Measurements from ENCODE around the gene TARS1.
A peak's percentile ranks its signal among the peaks of the same experiment; 100 is the strongest.

Gene TARS1

GRCh38 chr5:33410221-33410620 lies 30.5 kb upstream of the TARS1 start:
- no peak overlapping the region for H3K27ac ChIP-seq
- no peak for TF ChIP-seq CTCF (conservative IDR thresholded peaks at IDR 0.05)

GRCh38 chr5:33411498-33411897 lies 29.3 kb upstream of the TARS1 start:
- no peak overlapping the region for H3K27ac ChIP-seq
- TF ChIP-seq CTCF (conservative IDR thresholded peaks at IDR 0.05) = no peak

- H3K27ac ChIP-seq = no peak overlapping the region
- TF ChIP-seq CTCF (conservative IDR thresholded peaks at IDR 0.05) = no peak
Measured at GRCh38 chr5:33415811-33416354, 24.9 kb upstream of the TARS1 start.

- H3K27ac ChIP-seq = no peak overlapping the region
- no peak for TF ChIP-seq CTCF (conservative IDR thresholded peaks at IDR 0.05)
Measured at GRCh38 chr5:33417632-33418031, 23.1 kb upstream of the TARS1 start.

- H3K27ac ChIP-seq = no peak overlapping the region
- no peak for TF ChIP-seq CTCF (conservative IDR thresholded peaks at IDR 0.05)
Measured at GRCh38 chr5:33420946-33421345, 19.8 kb upstream of the TARS1 start.

- H3K27ac ChIP-seq = no peak overlapping the region
- TF ChIP-seq CTCF (conservative IDR thresholded peaks at IDR 0.05) = no peak
Measured at GRCh38 chr5:33422191-33422590, 18.6 kb upstream of the TARS1 start.

GRCh38 chr5:33423018-33423630 lies 17.6 kb upstream of the TARS1 start:
- TF ChIP-seq CTCF (conservative IDR thresholded peaks at IDR 0.05) = peak; percentile 70
- H3K27ac ChIP-seq = no peak overlapping the region
